Endothelial cell of umbilical vein (primary cell): ENCODE results near the gene GNG8.

Source experiments
- CTCF ChIP-seq, 2 donors: IDR thresholded peaks; 1 replicate in 1 of 2; 2 replicates in 1 of 2; pipeline ENCODE4 v1.5.1; 2011; ENCODE audit warnings: low read length in 2 of 2, mild to moderate bottlenecking in 2 of 2, moderate library complexity in 2 of 2, control low read depth in 1 of 2, inconsistent platforms in 1 of 2, low read depth in 1 of 2; ENCODE audit not compliant: insufficient read depth in 1 of 2; ENCODE audit errors: extremely low read depth in 1 of 2
- EZH2 ChIP-seq: IDR thresholded peaks from 2 replicates; pipeline ENCODE4 v1.6.1; 2012; ENCODE audit warnings: borderline replicate concordance, low read depth, mild to moderate bottlenecking, moderate library complexity, low read length, inconsistent platforms; ENCODE audit not compliant: severe bottlenecking
- FOS ChIP-seq: IDR thresholded peaks from 2 replicates; pipeline ENCODE4 v1.6.1; 2011; ENCODE audit warnings: mild to moderate bottlenecking, low read length, moderate library complexity, borderline replicate concordance; ENCODE audit not compliant: insufficient read depth
- JUN ChIP-seq: IDR thresholded peaks from 2 replicates; pipeline ENCODE4 v1.6.1; 2011; ENCODE audit warnings: borderline replicate concordance, low read depth; ENCODE audit not compliant: insufficient read length, insufficient read depth
- MAX ChIP-seq: IDR thresholded peaks from 2 replicates; pipeline ENCODE4 v1.6.1; 2011; ENCODE audit not compliant: insufficient read depth, insufficient read length
- MYC ChIP-seq: IDR thresholded peaks from one replicate; pipeline ENCODE4 v1.6.1; 2011; ENCODE audit warnings: mild to moderate bottlenecking, low read depth, low read length
- POLR2A ChIP-seq: IDR thresholded peaks from 2 replicates; pipeline ENCODE4 v1.6.1; 2012; ENCODE audit warnings: low read depth, mild to moderate bottlenecking, control low read depth, low read length
- POLR2AphosphoS5 ChIP-seq: IDR thresholded peaks from 2 replicates; pipeline ENCODE4 v1.6.1; 2012; ENCODE audit warnings: low read depth, mild to moderate bottlenecking, control low read depth, low read length, moderate library complexity; ENCODE audit not compliant: insufficient read depth

- no peak for TF ChIP-seq POLR2A
- peak; percentile 92 for TF ChIP-seq CTCF (IDR thresholded peaks at IDR 0.05; ENCODE audit: extremely low read depth in 1 of 2, insufficient read depth in 1 of 2, low read depth in 1 of 2, low read length in 2 of 2)
- no peak for TF ChIP-seq EZH2
- TF ChIP-seq MYC: no peak
- no peak for TF ChIP-seq POLR2AphosphoS5
- TF ChIP-seq JUN: peak; percentile 35
- peak; percentile 56 for TF ChIP-seq FOS
- TF ChIP-seq MAX: no peak
These were observed 26.0 kb upstream of the GNG8 start for GRCh38 chr19:46661735-46662592.
